ENCODE measurements around the gene SPRN.
"Not testable (repeated sequence)": the region's sequence is repeated elsewhere in the genome, so short reads cannot be mapped to it uniquely, and the experiment has no call there.

SPRN gene

GRCh38 chr10:133383551-133383950 lies 40.9 kb downstream of the SPRN start:
- no peak for DNase-seq

GRCh38 chr10:133381036-133381435 lies 43.4 kb downstream of the SPRN start:
- no peak for DNase-seq

GRCh38 chr10:133379801-133380666 lies 44.4 kb downstream of the SPRN start:
- DNase-seq, result peak in 1 of 2 experiments; percentile 33

GRCh38 chr10:133379152-133379800 lies 45.1 kb downstream of the SPRN start, which contains the start of gene PAOX:
PAOX (plus strand) TSS chr10:133379262; CDS start chr10:133379317, 55 bp downstream.
- DNase-seq, result peak in 1 of 2 experiments; percentile 45

GRCh38 chr10:133378251-133379096 lies 46.0 kb downstream of the SPRN start:
- DNase-seq, result peak in 1 of 2 experiments; percentile 70

- DNase-seq, result no peak
Observed at GRCh38 chr10:133377818-133378250, 46.6 kb downstream of the SPRN start.

- no peak for DNase-seq
Observed at GRCh38 chr10:133377025-133377817, 47.2 kb downstream of the SPRN start.

- not testable (repeated sequence) for DNase-seq
Observed at GRCh38 chr10:133376183-133376582, 48.2 kb downstream of the SPRN start.

GRCh38 chr10:133375357-133376115 lies 48.9 kb downstream of the SPRN start:
- no peak for DNase-seq

GRCh38 chr10:133373174-133374090 lies 51.0 kb downstream of the SPRN start, which contains the start of gene ECHS1:
ECHS1 (minus strand) TSS chr10:133373354; CDS start chr10:133373333, 21 bp downstream.
- peak; percentile 33 to 93 for DNase-seq

- no peak for DNase-seq
Observed at GRCh38 chr10:133372507-133372906, 51.9 kb downstream of the SPRN start.
